CD4-positive, alpha-beta T cell (primary cell): ENCODE measurements around the gene LRWD1. TPM values are rescaled to one million over a fixed set of nuclear protein-coding genes. Genes with fewer than 3 reads are reported as not detected.
"Not testable (repeated sequence)": the region's sequence is repeated elsewhere in the genome, so short reads cannot be mapped to it uniquely, and the experiment has no call there.

Experiments used
- ATAC-seq: fragments of 200-7000 bp; cut with Tn5 transposase; one replicate; pipeline ENCODE4 v1.10.0; 2022; ENCODE audit warnings: mild to moderate bottlenecking; ENCODE audit not compliant: poor library complexity
- CTCF ChIA-PET: fragments of 350-600 bp; sonication (Branson Sonifier 250); formaldehyde crosslinking; loops from one replicate; lab custom pipeline; 2021; ENCODE audit warnings: antibody characterized with exemption, inconsistent platforms; lab: Charles Lee
- POLR2A ChIA-PET: fragments of 350-600 bp; sonication (Branson Sonifier 250); formaldehyde crosslinking; loops from one replicate; lab custom pipeline; 2021; ENCODE audit warnings: antibody characterized with exemption, inconsistent platforms; lab: Charles Lee
- DNase-seq, 14 experiments: peaks; one replicate each; pipeline ENCODE4 v3.0.0-alpha.2; 2013 to 2020; ENCODE audit warnings: mixed read lengths in 2 of 14
- H3K27ac ChIP-seq, 2 donors: one replicate each; pipeline versions ENCODE4 v1.5.1 to v1.7.0; 2013; ENCODE audit warnings: low read length in 2 of 2, low read depth in 1 of 2, mild to moderate bottlenecking in 1 of 2
- H3K27me3 ChIP-seq, 2 experiments: 1 replicate in 1 of 2; 2 replicates in 1 of 2; pipeline versions ENCODE4 v1.6.1 to v1.7.0; 2013; ENCODE audit warnings: low read length in 2 of 2, control low read depth in 1 of 2, mild to moderate bottlenecking in 1 of 2, moderate library complexity in 1 of 2; ENCODE audit not compliant: insufficient read depth in 2 of 2, control insufficient read depth in 1 of 2
- H3K36me3 ChIP-seq: one replicate; pipeline ENCODE4 v1.6.1; 2013; ENCODE audit warnings: low read length, control low read depth; ENCODE audit not compliant: insufficient read depth
- H3K4me1 ChIP-seq: one replicate; pipeline ENCODE4 v1.6.1; 2013; ENCODE audit warnings: low read length, control low read depth; ENCODE audit not compliant: insufficient read depth
- H3K4me3 ChIP-seq: one replicate; pipeline ENCODE4 v1.5.1; 2013; ENCODE audit warnings: mild to moderate bottlenecking, low read length, moderate library complexity
- H3K9me3 ChIP-seq, 2 experiments: 1 replicate in 1 of 2; 2 replicates in 1 of 2; pipeline versions ENCODE4 v1.6.1 to v1.7.0; 2013; ENCODE audit warnings: low read length in 2 of 2, mild to moderate bottlenecking in 2 of 2, control low read depth in 1 of 2, moderate library complexity in 1 of 2; ENCODE audit not compliant: control insufficient read depth in 1 of 2, insufficient read depth in 1 of 2
- H3K27ac Mint-ChIP-seq: one replicate; pipeline ENCODE4 v1.8.0; 2020; ENCODE audit warnings: mixed read lengths
- H3K27me3 Mint-ChIP-seq: one replicate; pipeline ENCODE4 v1.8.0; 2021; ENCODE audit warnings: mixed read lengths
- H3K36me3 Mint-ChIP-seq: one replicate; pipeline ENCODE4 v1.8.0; 2021; ENCODE audit warnings: low read depth, mixed read lengths
- H3K4me1 Mint-ChIP-seq: one replicate; pipeline ENCODE4 v1.8.0; 2021; ENCODE audit warnings: low read depth, mixed read lengths
- H3K4me3 Mint-ChIP-seq: one replicate; pipeline ENCODE4 v1.8.0; 2020; ENCODE audit warnings: mild to moderate bottlenecking, mixed read lengths
- H3K9me3 Mint-ChIP-seq: one replicate; pipeline ENCODE4 v1.8.0; 2020; ENCODE audit warnings: mixed read lengths
- intact Hi-C, 2 experiments: fragments of 100-400 bp; cut with DNase I in 1 of 2; cut with micrococcal nuclease in 1 of 2; formaldehyde crosslinking; loops; one replicate each; pipeline versions ENCODE4 v1.15.1 to v1.9.0; 2023 to 2025; cut with DNase I, micrococcal nuclease
- total RNA-seq, 174 experiments: library from RNA in 2 of 174; stranded (reverse) in 2 of 174; gene quantifications; one replicate each; pipeline ENCODE4 v1.2.3 and lab custom pipeline; 2021 to 2026

LRWD1 gene
- total RNA-seq, 2 experiments from 2014 or later = 12.9 to 13.9 TPM

- H3K4me1 Mint-ChIP-seq, DNase-seq, intact Hi-C loops, H3K27ac Mint-ChIP-seq, H3K27me3 ChIP-seq, H3K36me3 ChIP-seq, H3K36me3 Mint-ChIP-seq, POLR2A ChIA-PET, H3K4me1 ChIP-seq, H3K9me3 Mint-ChIP-seq, H3K27ac ChIP-seq, CTCF ChIA-PET, ATAC-seq, H3K4me3 ChIP-seq, H3K4me3 Mint-ChIP-seq, H3K27me3 Mint-ChIP-seq, H3K9me3 ChIP-seq: not testable (repeated sequence)
Observed at GRCh38 chr7:102503141-102503540, 38.4 kb downstream of the LRWD1 start.

GRCh38 chr7:102505298-102506185, 40.8 kb downstream of the LRWD1 start:
- H3K27ac Mint-ChIP-seq, DNase-seq, H3K4me3 ChIP-seq, H3K4me3 Mint-ChIP-seq, H3K4me1 ChIP-seq, H3K27me3 ChIP-seq, H3K9me3 Mint-ChIP-seq, H3K27ac ChIP-seq, POLR2A ChIA-PET, H3K27me3 Mint-ChIP-seq, H3K36me3 Mint-ChIP-seq, H3K9me3 ChIP-seq, H3K4me1 Mint-ChIP-seq, intact Hi-C loops, CTCF ChIA-PET, H3K36me3 ChIP-seq, ATAC-seq: not testable (repeated sequence)

GRCh38 chr7:102507410-102508088, 42.8 kb downstream of the LRWD1 start:
- not testable (repeated sequence) for H3K4me1 Mint-ChIP-seq, H3K4me1 ChIP-seq
- DNase-seq = peak in 1 of 14 experiments; percentile 32

GRCh38 chr7:102510575-102510974, 45.8 kb downstream of the LRWD1 start:
- CTCF ChIA-PET, H3K4me3 Mint-ChIP-seq, H3K27me3 ChIP-seq, H3K4me1 Mint-ChIP-seq, H3K4me3 ChIP-seq, H3K36me3 ChIP-seq, H3K27me3 Mint-ChIP-seq, intact Hi-C loops, H3K9me3 ChIP-seq, ATAC-seq, H3K9me3 Mint-ChIP-seq, H3K27ac ChIP-seq, DNase-seq, H3K36me3 Mint-ChIP-seq, POLR2A ChIA-PET, H3K27ac Mint-ChIP-seq, H3K4me1 ChIP-seq: not testable (repeated sequence)

More at GRCh38 chr7:102507410-102508088, 42.8 kb downstream of the LRWD1 start:
- H3K27ac Mint-ChIP-seq, H3K27me3 Mint-ChIP-seq, POLR2A ChIA-PET, H3K4me3 Mint-ChIP-seq, H3K36me3 ChIP-seq, H3K27ac ChIP-seq, H3K36me3 Mint-ChIP-seq, H3K9me3 ChIP-seq, H3K4me3 ChIP-seq, intact Hi-C loops, H3K9me3 Mint-ChIP-seq, ATAC-seq, CTCF ChIA-PET, H3K27me3 ChIP-seq: not testable (repeated sequence)

GRCh38 chr7:102511860-102512522, 47.2 kb downstream of the LRWD1 start:
- H3K4me3 Mint-ChIP-seq, intact Hi-C loops: not testable (repeated sequence)

GRCh38 chr7:102512642-102513221, 47.9 kb downstream of the LRWD1 start:
- intact Hi-C loops, H3K4me3 ChIP-seq, H3K4me1 ChIP-seq, H3K36me3 Mint-ChIP-seq, H3K27me3 ChIP-seq, H3K27ac Mint-ChIP-seq, POLR2A ChIA-PET, H3K4me1 Mint-ChIP-seq, H3K9me3 Mint-ChIP-seq, CTCF ChIA-PET, H3K36me3 ChIP-seq, H3K27me3 Mint-ChIP-seq, H3K4me3 Mint-ChIP-seq, H3K27ac ChIP-seq, H3K9me3 ChIP-seq: not testable (repeated sequence)
- peak; percentile 7 for ATAC-seq
- DNase-seq = peak in 4 of 14 experiments; percentile 7 to 64 (median 27)

More at GRCh38 chr7:102511860-102512522, 47.2 kb downstream of the LRWD1 start:
- CTCF ChIA-PET, H3K36me3 ChIP-seq, H3K9me3 ChIP-seq, H3K36me3 Mint-ChIP-seq, H3K27me3 Mint-ChIP-seq, H3K27me3 ChIP-seq, H3K4me1 ChIP-seq, H3K27ac Mint-ChIP-seq, POLR2A ChIA-PET, DNase-seq, H3K9me3 Mint-ChIP-seq, H3K4me1 Mint-ChIP-seq, H3K27ac ChIP-seq, H3K4me3 ChIP-seq: not testable (repeated sequence)
- ATAC-seq = peak; percentile 86
